Thymus (tissue), 11 donors: ENCODE measurements around the gene SLCO1C1. TPM values are rescaled to one million over a fixed set of nuclear protein-coding genes. Genes with fewer than 3 reads are reported as not detected.
"Not testable (repeated sequence)": the region's sequence is repeated elsewhere in the genome, so short reads cannot be mapped to it uniquely, and the experiment has no call there.

Experiments used
- DNase-seq, 9 donors: peaks; one replicate each; pipeline ENCODE4 v3.0.0-alpha.2; 2013; ENCODE audit warnings: low spot score in 9 of 9, low read depth in 6 of 9, missing footprints in 1 of 9
- H3K27ac ChIP-seq, 2 donors: one replicate each; pipeline ENCODE4 v1.5.1; 2013; ENCODE audit warnings: control low read depth in 1 of 2, low read depth in 1 of 2, low read length in 1 of 2, mild to moderate bottlenecking in 1 of 2, moderate library complexity in 1 of 2
- H3K27me3 ChIP-seq, 2 donors: one replicate each; pipeline ENCODE4 v1.5.1; 2013; ENCODE audit warnings: low read length in 1 of 2; ENCODE audit not compliant: control insufficient read depth in 2 of 2, insufficient read depth in 1 of 2
- H3K36me3 ChIP-seq, 2 donors: one replicate each; pipeline ENCODE4 v1.5.1; 2013; ENCODE audit warnings: low read length in 1 of 2, mild to moderate bottlenecking in 1 of 2, moderate library complexity in 1 of 2; ENCODE audit not compliant: control insufficient read depth in 2 of 2, insufficient read depth in 2 of 2
- H3K4me1 ChIP-seq, 2 donors: one replicate each; pipeline ENCODE4 v1.5.1; 2013; ENCODE audit warnings: low read length in 2 of 2; ENCODE audit not compliant: control insufficient read depth in 2 of 2, insufficient read depth in 2 of 2
- H3K4me3 ChIP-seq, 2 donors: one replicate each; pipeline ENCODE4 v1.5.1; 2013; ENCODE audit warnings: low read length in 2 of 2, control low read depth in 1 of 2, mild to moderate bottlenecking in 1 of 2
- H3K9me3 ChIP-seq, 2 donors: one replicate each; pipeline ENCODE4 v1.5.1; 2013; ENCODE audit warnings: low read length in 1 of 2, mild to moderate bottlenecking in 1 of 2; ENCODE audit not compliant: control insufficient read depth in 2 of 2, insufficient read depth in 1 of 2
- WGBS: extraction: QIAGEN DNeasy Blood & Tissue Kit; methylation state at CpG from one replicate; pipeline ENCODE4 v1.1.7; 2013; 5-methylcytosine and 5-hydroxymethylcytosine counted together
- polyA plus RNA-seq: library from polyadenylated mRNA; stranded (reverse); fragments of 200-250 nt; gene quantifications from one replicate; pipeline ENCODE4 v1.2.3, GENCODE V29; 2013
- total RNA-seq: library from RNA; stranded (reverse); fragments of 120-200 nt; gene quantifications from one replicate; pipeline ENCODE4 v1.2.4, GENCODE V29; 2013
- donor health status: healthy.

Gene SLCO1C1
- total and polyA plus RNA-seq, 2 donors = 0.14 to 0.25 TPM

DNA sequence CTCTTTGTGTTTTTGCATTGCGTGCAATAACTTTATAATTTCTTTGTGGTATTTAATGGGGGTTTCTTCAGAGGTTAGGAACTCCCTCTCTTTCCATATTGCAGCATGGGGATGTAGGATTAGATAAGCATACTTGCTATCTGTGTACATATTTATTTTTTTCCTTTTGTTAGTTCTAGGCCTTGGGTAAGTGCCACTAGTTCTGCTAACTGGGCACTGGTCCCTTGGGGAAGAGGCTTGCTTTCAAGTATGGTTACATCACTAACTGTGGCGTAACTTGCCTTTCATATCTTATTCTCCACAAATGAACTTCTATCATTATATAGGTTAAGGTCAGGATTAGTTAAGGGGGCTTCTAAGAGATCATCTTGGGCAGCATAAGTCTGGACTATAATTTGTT lies 83.8 kb downstream of the SLCO1C1 start:
- 93% methylated on average over 2 of the region's 2 CpGs for WGBS

DNA sequence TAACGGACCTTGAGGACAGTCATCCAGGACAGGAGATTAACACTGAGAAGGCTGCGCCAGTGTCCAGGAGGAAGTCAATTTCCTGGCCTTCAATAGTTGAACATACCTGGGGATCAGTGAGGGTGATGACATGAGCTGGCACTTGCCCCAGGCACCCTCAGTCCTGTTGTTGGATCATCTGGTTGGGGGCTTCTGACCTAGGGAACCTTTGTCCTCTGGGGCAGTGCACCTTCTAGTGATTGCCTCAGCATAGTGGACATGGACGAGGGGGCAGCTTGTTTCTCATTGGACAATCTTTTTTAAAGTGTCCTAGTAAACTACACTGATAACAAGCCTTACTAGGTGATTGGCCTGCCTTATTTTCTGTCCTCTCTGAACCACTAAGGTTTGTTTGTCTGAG lies 84.8 kb downstream of the SLCO1C1 start:
- not testable (repeated sequence) for DNase-seq, H3K27ac ChIP-seq, H3K4me1 ChIP-seq, H3K4me3 ChIP-seq, H3K27me3 ChIP-seq, H3K36me3 ChIP-seq
- WGBS = 75% methylated on average over 3 of the region's 3 CpGs
- H3K9me3 ChIP-seq = peaks cover 0 to 11% of the 10 kb centered on the region in 2 donors

More for the DNA sequence above, 83.8 kb downstream of the SLCO1C1 start:
- Histone ChIP-seq H3K4me1 (no peaks in the 10 kb centered on the region), H3K4me3 (no peak overlapping the region), H3K27me3 (no peaks in the 10 kb centered on the region), H3K27ac (no peak overlapping the region), H3K36me3 (no peaks in the 10 kb centered on the region), H3K9me3 (peaks cover 0 to 11% of the 10 kb centered on the region in 2 donors)
- DNase-seq = no peak

DNA sequence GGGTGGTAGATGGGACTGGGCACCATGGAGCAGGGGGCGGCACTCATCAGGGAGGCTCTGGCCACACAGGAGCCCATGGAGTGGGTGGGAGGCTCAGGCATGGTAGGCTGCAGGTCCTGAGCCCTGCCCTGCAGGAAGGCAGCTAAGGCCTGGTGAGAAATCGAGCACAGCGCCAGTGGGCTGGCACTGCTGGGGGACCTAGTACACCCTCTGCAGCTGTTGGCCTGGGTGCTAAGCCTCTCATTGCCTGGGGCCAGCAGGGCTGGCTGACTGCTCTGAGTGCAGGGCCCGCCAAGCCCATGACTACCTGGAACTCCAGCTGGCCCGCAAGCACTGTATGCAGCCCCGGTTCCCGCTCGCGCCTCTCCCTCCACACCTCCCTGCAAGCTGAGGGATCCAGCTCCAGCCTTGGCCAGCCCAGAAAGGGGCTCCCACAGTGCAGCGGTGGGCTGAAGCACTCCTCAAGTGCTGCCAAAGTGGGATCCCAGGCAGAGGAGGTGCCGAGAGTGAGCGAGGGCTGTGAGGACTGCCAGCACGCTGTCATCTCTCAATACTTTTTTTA lies 88.7 kb downstream of the SLCO1C1 start:
- not testable (repeated sequence) for H3K27ac ChIP-seq, DNase-seq, H3K4me3 ChIP-seq, H3K27me3 ChIP-seq, H3K36me3 ChIP-seq, H3K9me3 ChIP-seq, H3K4me1 ChIP-seq
- WGBS = 95% methylated on average over 13 of the region's 13 CpGs

DNA sequence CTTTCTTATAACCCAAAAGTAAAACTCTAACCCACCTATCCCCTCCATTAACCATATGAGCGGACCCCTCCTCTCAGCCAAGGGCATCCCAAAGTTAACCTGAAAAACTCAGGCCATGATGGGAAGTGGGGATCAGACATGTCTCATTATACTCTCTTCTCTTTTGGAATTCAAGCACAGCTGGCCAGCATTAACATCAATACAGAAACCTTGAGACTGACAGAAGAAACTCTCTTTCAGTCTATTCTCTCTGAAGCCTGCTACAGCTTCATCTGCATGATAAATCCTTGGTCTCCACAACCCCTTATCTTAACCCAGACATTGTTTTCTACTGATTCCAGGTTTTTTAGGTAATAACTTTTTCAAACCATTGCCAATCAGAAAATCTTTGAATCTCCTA lies 97.8 kb downstream of the SLCO1C1 start:
- Histone ChIP-seq H3K4me3 (no peak overlapping the region), H3K27ac (no peak overlapping the region), H3K27me3 (no peaks in the 10 kb centered on the region), H3K36me3 (no peaks in the 10 kb centered on the region), H3K9me3 (no peaks in the 10 kb centered on the region), H3K4me1 (no peaks in the 10 kb centered on the region)
- no peak for DNase-seq
- 94% methylated on average over 1 of the region's 1 CpG for WGBS

DNA sequence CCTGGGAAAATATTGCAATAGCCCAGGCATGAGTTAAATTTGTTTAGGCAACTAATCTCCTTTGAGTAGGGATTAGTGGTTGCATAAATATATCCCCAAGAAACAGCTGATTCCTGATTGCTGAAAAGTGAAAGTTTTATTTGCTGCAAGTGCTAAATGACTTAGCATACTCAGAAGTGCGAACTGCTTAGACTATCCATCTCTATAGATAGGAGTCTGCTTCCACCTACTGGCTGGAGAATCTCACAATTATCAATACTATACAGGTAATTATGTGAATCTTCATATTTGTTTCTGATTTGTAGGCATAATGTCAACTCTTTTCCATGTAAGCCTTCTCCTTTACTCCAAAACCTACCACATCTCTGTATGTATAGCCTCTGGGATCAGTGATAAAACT lies 103.4 kb downstream of the SLCO1C1 start:
- Histone ChIP-seq H3K27me3 (no peaks in the 10 kb centered on the region), H3K9me3 (no peaks in the 10 kb centered on the region), H3K27ac (no peak overlapping the region), H3K36me3 (no peaks in the 10 kb centered on the region), H3K4me3 (no peak overlapping the region), H3K4me1 (no peaks in the 10 kb centered on the region)
- WGBS = 10% methylated on average over 1 of the region's 1 CpG
- DNase-seq = no peak

DNA sequence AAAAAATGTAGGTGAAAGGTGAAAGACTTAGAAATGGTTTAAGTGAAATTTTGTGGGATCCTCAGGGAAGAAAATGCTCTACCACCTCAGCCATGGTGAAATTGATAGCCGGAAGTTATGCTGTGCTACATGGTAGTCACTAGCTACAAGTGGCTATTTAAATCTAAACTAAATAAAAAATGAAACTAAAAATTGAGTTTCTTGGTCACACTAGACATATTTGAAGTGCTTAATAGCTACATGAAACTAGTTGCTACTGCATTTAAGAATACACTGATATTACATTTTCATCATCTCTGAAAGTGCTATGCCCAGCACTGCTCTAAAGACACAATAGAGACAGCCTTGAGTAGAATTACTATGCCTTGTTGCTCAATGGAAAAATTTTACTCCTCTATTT lies 105.0 kb downstream of the SLCO1C1 start:
- no peak overlapping the region for H3K27ac ChIP-seq
- DNase-seq = no peak
- H3K36me3 ChIP-seq = no peaks in the 10 kb centered on the region
- no peaks in the 10 kb centered on the region for H3K9me3 ChIP-seq
- no peaks in the 10 kb centered on the region for H3K27me3 ChIP-seq
- H3K4me1 ChIP-seq = no peaks in the 10 kb centered on the region
- WGBS = 93% methylated on average over 1 of the region's 1 CpG
- no peak overlapping the region for H3K4me3 ChIP-seq

DNA sequence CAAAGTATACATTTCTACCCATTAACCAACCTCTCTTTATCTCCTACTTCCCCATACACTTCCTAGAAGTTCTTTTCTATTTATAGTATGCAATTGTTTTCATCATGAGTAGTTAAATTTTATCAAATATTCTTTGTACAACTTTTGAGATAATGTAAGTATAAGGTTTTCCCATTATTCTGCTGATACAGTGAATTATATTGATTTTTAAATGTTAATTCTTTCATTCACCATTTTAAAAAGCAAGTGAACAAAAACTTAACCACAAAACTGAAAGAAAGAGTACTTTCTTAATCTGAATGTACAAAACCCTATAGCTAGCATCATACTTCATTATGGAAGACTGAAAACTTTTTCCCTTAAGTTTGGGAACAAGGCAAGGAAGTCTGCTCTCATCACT lies 105.9 kb downstream of the SLCO1C1 start:
- Histone ChIP-seq H3K27me3 (no peaks in the 10 kb centered on the region), H3K36me3 (no peaks in the 10 kb centered on the region), H3K4me1 (no peaks in the 10 kb centered on the region), H3K9me3 (no peaks in the 10 kb centered on the region), H3K4me3 (no peak overlapping the region), H3K27ac (no peak overlapping the region)
- DNase-seq = no peak

Other genes starting within 250 kb of the SLCO1C1 start
- gene SLCO1B3, start 115.4 kb downstream of the SLCO1C1 start, total RNA-seq = not detected
- 0.11 TPM for gene SLCO1B3, start 115.4 kb downstream of the SLCO1C1 start, polyA plus RNA-seq